Measurements from ENCODE around the gene HADHA. TPM values are rescaled to one million over a fixed set of nuclear protein-coding genes. Genes with fewer than 3 reads are reported as not detected.
"Not testable (repeated sequence)": the region's sequence is repeated elsewhere in the genome, so short reads cannot be mapped to it uniquely, and the experiment has no call there.

Gene HADHA
- total RNA-seq, 3 donors from 2014 or later (not counting 1 experiment from before 2014, with no cell fraction given), result 66.6 to 76.1 (median 68.9) TPM

GRCh38 chr2:26273501-26273900, 29.1 kb upstream of the HADHA start:
- Histone ChIP-seq H3K9me3 (ENCODE audit: control insufficient read depth, insufficient read depth, low read length) (no peaks in the 10 kb centered on the region), H3K4me1 (ENCODE audit: control insufficient read depth, insufficient read depth, low read length) (no peaks in the 10 kb centered on the region), H3K27ac (ENCODE audit: low read length) (no peak overlapping the region), H3K4me3 (ENCODE audit: low read length) (no peak overlapping the region), H3K36me3 (ENCODE audit: control insufficient read depth, insufficient read depth, low read length) (peaks cover 30% of the 10 kb centered on the region), H3K27me3 (ENCODE audit: control insufficient read depth, insufficient read depth, low read length) (no peaks in the 10 kb centered on the region)
- Mint-ChIP-seq H3K9me3 (no peaks in the 10 kb centered on the region), H3K4me3 (no peak overlapping the region), H3K27ac (no peak overlapping the region), H3K27me3 (ENCODE audit: low read depth in 2 of 2) (no peaks in the 10 kb centered on the region), H3K4me1 (no peaks in the 10 kb centered on the region), H3K36me3 (peaks cover 6% of the 10 kb centered on the region)
- intact Hi-C loops (cut with micrococcal nuclease), result no loop called here
- DNase-seq (no peak), ATAC-seq (no peak)
- TF ChIP-seq, protein P1, sequence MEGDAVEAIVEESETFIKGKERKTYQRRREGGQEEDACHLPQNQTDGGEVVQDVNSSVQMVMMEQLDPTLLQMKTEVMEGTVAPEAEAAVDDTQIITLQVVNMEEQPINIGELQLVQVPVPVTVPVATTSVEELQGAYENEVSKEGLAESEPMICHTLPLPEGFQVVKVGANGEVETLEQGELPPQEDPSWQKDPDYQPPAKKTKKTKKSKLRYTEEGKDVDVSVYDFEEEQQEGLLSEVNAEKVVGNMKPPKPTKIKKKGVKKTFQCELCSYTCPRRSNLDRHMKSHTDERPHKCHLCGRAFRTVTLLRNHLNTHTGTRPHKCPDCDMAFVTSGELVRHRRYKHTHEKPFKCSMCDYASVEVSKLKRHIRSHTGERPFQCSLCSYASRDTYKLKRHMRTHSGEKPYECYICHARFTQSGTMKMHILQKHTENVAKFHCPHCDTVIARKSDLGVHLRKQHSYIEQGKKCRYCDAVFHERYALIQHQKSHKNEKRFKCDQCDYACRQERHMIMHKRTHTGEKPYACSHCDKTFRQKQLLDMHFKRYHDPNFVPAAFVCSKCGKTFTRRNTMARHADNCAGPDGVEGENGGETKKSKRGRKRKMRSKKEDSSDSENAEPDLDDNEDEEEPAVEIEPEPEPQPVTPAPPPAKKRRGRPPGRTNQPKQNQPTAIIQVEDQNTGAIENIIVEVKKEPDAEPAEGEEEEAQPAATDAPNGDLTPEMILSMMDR (IDR thresholded peaks at IDR 0.05), result no peak
- WGBS (ENCODE audit: insufficient coverage), result 91% methylated on average over 2 of the region's 2 CpGs

DNA sequence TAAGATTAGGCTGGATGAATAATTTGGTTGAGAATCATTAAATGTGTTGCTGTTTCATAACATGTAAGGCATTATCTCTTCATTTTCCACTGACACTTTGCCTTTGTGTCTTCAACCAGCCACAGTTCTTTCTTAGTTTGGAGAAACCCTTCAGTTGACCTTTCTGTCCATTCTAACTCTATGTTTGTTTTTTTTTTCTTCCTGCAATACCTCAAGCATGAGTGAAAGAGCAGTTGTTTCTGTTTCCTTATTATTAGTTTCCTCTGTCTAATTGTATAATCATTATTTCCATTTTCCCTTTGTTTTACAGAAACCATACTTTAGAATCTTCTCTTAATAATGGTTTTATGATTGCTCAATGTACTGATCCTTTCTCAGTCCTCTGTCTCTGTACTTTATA, 25.9 kb upstream of the HADHA start:
- intact Hi-C loops (cut with micrococcal nuclease), result no loop called here
- H3K27me3 ChIP-seq (ENCODE audit: control insufficient read depth, insufficient read depth, low read length), result no peaks in the 10 kb centered on the region
- Mint-ChIP-seq H3K4me1 (no peaks in the 10 kb centered on the region), H3K9me3 (no peaks in the 10 kb centered on the region), H3K27me3 (ENCODE audit: low read depth in 2 of 2) (no peaks in the 10 kb centered on the region), H3K27ac (peak overlapping the region in 1 of 2 donors; percentile 37), H3K4me3 (no peak overlapping the region), H3K36me3 (peaks cover 6% of the 10 kb centered on the region)
- H3K4me3 ChIP-seq (ENCODE audit: low read length), result no peak overlapping the region
- H3K36me3 ChIP-seq (ENCODE audit: control insufficient read depth, insufficient read depth, low read length), result peaks cover 12% of the 10 kb centered on the region
- H3K27ac ChIP-seq (ENCODE audit: low read length), result no peak overlapping the region
- no peaks in the 10 kb centered on the region for H3K9me3 ChIP-seq (ENCODE audit: control insufficient read depth, insufficient read depth, low read length)
- TF ChIP-seq, protein P1 (IDR thresholded peaks at IDR 0.05), result no peak
- H3K4me1 ChIP-seq (ENCODE audit: control insufficient read depth, insufficient read depth, low read length), result no peaks in the 10 kb centered on the region
- no peak for DNase-seq
- ATAC-seq, result no peak

GRCh38 chr2:26269571-26270158, 25.2 kb upstream of the HADHA start:
- Mint-ChIP-seq H3K4me3 (no peak overlapping the region), H3K9me3 (no peaks in the 10 kb centered on the region), H3K27me3 (ENCODE audit: low read depth in 2 of 2) (no peaks in the 10 kb centered on the region), H3K36me3 (peaks cover 6% of the 10 kb centered on the region), H3K4me1 (no peaks in the 10 kb centered on the region), H3K27ac (no peak overlapping the region)
- H3K9me3 ChIP-seq (ENCODE audit: control insufficient read depth, insufficient read depth, low read length), result no peaks in the 10 kb centered on the region
- H3K27me3 ChIP-seq (ENCODE audit: control insufficient read depth, insufficient read depth, low read length), result no peaks in the 10 kb centered on the region
- H3K4me1 ChIP-seq (ENCODE audit: control insufficient read depth, insufficient read depth, low read length), result no peaks in the 10 kb centered on the region
- TF ChIP-seq, protein P1 (IDR thresholded peaks at IDR 0.05), result no peak
- intact Hi-C loops (cut with micrococcal nuclease), result no loop called here
- DNase-seq (no peak), ATAC-seq (no peak)
- H3K27ac ChIP-seq (ENCODE audit: low read length), result no peak overlapping the region
- 88% methylated on average over 6 of the region's 6 CpGs for WGBS (ENCODE audit: insufficient coverage)
- peaks cover 11% of the 10 kb centered on the region for H3K36me3 ChIP-seq (ENCODE audit: control insufficient read depth, insufficient read depth, low read length)
- H3K4me3 ChIP-seq (ENCODE audit: low read length), result no peak overlapping the region

- 93% methylated on average over 12 of the region's 12 CpGs for WGBS (ENCODE audit: insufficient coverage)
- H3K9me3 ChIP-seq (ENCODE audit: control insufficient read depth, insufficient read depth, low read length); H3K4me3 Mint-ChIP-seq; DNase-seq; H3K9me3 Mint-ChIP-seq; H3K27me3 Mint-ChIP-seq (ENCODE audit: low read depth in 2 of 2); H3K27ac ChIP-seq (ENCODE audit: low read length); H3K27me3 ChIP-seq (ENCODE audit: control insufficient read depth, insufficient read depth, low read length); H3K4me3 ChIP-seq (ENCODE audit: low read length); H3K36me3 Mint-ChIP-seq; H3K4me1 Mint-ChIP-seq; intact Hi-C loops (cut with micrococcal nuclease); H3K27ac Mint-ChIP-seq; H3K4me1 ChIP-seq (ENCODE audit: control insufficient read depth, insufficient read depth, low read length); ATAC-seq: not testable (repeated sequence)
- H3K36me3 ChIP-seq (ENCODE audit: control insufficient read depth, insufficient read depth, low read length), result peaks cover 11% of the 10 kb centered on the region
Observed at GRCh38 chr2:26268670-26269385, 24.4 kb upstream of the HADHA start.
